GM12892 (cell line): ENCODE results near the gene SLC9C2.

ENCODE experiments used
- POLR2A ChIP-seq: IDR thresholded peaks from 2 replicates; pipeline ENCODE4 v1.6.1; 2011; ENCODE audit warnings: low read depth, low read length, control low read depth
- POLR2AphosphoS5 ChIP-seq: IDR thresholded peaks from 2 replicates; pipeline ENCODE4 v1.6.1; 2011; ENCODE audit warnings: low read depth, low read length, control low read depth
- TAF1 ChIP-seq: IDR thresholded peaks from 2 replicates; pipeline ENCODE4 v1.6.1; 2011; ENCODE audit warnings: low read depth, mild to moderate bottlenecking, control low read depth, low read length, borderline replicate concordance

- no peak for TF ChIP-seq POLR2A
- TF ChIP-seq POLR2AphosphoS5, result no peak
- TF ChIP-seq TAF1, result no peak
Measured at GRCh38 chr1:173488001-173488400, 114.9 kb downstream of the SLC9C2 start.
